ENCODE measurements around the gene ADCY5.

ADCY5 gene

GRCh38 chr3:123342631-123343080 lies 106.2 kb downstream of the ADCY5 start:
- DNase-seq (ENCODE audit: low read depth in 2 of 2), result no peak

- no peak for DNase-seq (ENCODE audit: low read depth in 2 of 2)
These were observed 106.8 kb downstream of the ADCY5 start for GRCh38 chr3:123341871-123342630.

GRCh38 chr3:123340336-123340735 lies 108.6 kb downstream of the ADCY5 start:
- DNase-seq (ENCODE audit: low read depth in 2 of 2), result no peak

GRCh38 chr3:123339302-123339701 lies 109.6 kb downstream of the ADCY5 start:
- no peak for DNase-seq (ENCODE audit: low read depth in 2 of 2)

GRCh38 chr3:123338620-123339061 lies 110.2 kb downstream of the ADCY5 start:
- no peak for DNase-seq (ENCODE audit: low read depth in 2 of 2)

- DNase-seq (ENCODE audit: low read depth in 2 of 2), result no peak
These were observed 110.8 kb downstream of the ADCY5 start for GRCh38 chr3:123337948-123338619.

- DNase-seq (ENCODE audit: low read depth in 2 of 2), result no peak
These were observed 111.7 kb downstream of the ADCY5 start for GRCh38 chr3:123337226-123337625.

- DNase-seq (ENCODE audit: low read depth in 2 of 2), result no peak
These were observed 112.4 kb downstream of the ADCY5 start for GRCh38 chr3:123336441-123336851.

- DNase-seq (ENCODE audit: low read depth in 2 of 2), result no peak
These were observed 112.9 kb downstream of the ADCY5 start for GRCh38 chr3:123336001-123336400.

- DNase-seq (ENCODE audit: low read depth in 2 of 2), result no peak
These were observed 113.8 kb downstream of the ADCY5 start for GRCh38 chr3:123335007-123335670.

GRCh38 chr3:123334056-123334455 lies 114.8 kb downstream of the ADCY5 start:
- DNase-seq (ENCODE audit: low read depth in 2 of 2), result no peak

- DNase-seq (ENCODE audit: low read depth in 2 of 2), result no peak
These were observed 115.5 kb downstream of the ADCY5 start for GRCh38 chr3:123333401-123333800.

- no peak for DNase-seq (ENCODE audit: low read depth in 2 of 2)
These were observed 116.7 kb downstream of the ADCY5 start for GRCh38 chr3:123332124-123332641.

- DNase-seq (ENCODE audit: low read depth in 2 of 2), result no peak
These were observed 117.2 kb downstream of the ADCY5 start for GRCh38 chr3:123331651-123332050.

- no peak for DNase-seq (ENCODE audit: low read depth in 2 of 2)
These were observed 117.9 kb downstream of the ADCY5 start for GRCh38 chr3:123331006-123331405.

GRCh38 chr3:123330441-123330991 lies 118.4 kb downstream of the ADCY5 start:
- no peak for DNase-seq (ENCODE audit: low read depth in 2 of 2)

- DNase-seq (ENCODE audit: low read depth in 2 of 2), result no peak
These were observed 119.1 kb downstream of the ADCY5 start for GRCh38 chr3:123329636-123330340.

GRCh38 chr3:123328851-123329635 lies 119.8 kb downstream of the ADCY5 start:
- peak; percentile 45 to 51 for DNase-seq (ENCODE audit: low read depth in 2 of 2)

- no peak for DNase-seq (ENCODE audit: low read depth in 2 of 2)
These were observed 120.7 kb downstream of the ADCY5 start for GRCh38 chr3:123327956-123328850.

GRCh38 chr3:123327480-123327879 lies 121.4 kb downstream of the ADCY5 start:
- no peak for DNase-seq (ENCODE audit: low read depth in 2 of 2)

All from stimulated activated CD8-positive, alpha-beta memory T cell treated with anti-CD3 and anti-CD28 coated beads, Interleukin-7, amount 100 ng/mL, for 1 hour (primary cell).